ENCODE data around the gene PGAM1.

DNA sequence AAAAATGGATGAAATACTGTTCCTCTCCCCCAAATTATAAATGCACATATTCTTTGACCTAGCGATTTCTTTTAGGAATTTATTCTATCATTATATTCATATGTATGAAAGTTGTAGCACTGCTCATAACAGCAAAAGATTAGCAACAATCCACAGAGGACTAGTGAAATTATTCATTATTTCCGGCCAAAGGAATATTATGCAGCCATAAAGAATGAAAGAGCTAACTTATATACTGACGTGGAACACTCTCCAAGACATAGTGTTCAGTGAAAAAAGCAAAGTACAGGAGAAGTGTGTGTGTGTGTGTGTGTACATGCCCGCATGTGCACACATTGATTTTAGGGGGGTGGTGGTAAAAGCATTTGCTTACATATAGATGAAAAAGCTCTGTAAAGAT is 48.9 kb downstream of the PGAM1 start:
- TF ChIP-seq CTCF (IDR thresholded peaks at IDR 0.05): no peak
- TF ChIP-seq POLR2A (IDR thresholded peaks at IDR 0.05): no peak
- TF ChIP-seq POLR2AphosphoS5 (IDR thresholded peaks at IDR 0.05): no peak

All from breast epithelium (tissue), 3 donors.